DMS114 treated with DMSO at 0.1 percent for 48 hours (cell line): Measurements from ENCODE around the gene ARHGAP20.

Experiments used
- DNase-seq: peaks from one replicate; lab custom pipeline; 2025; ENCODE audit not compliant: unreplicated experiment; lab: John Stamatoyannopoulos, UW

ARHGAP20 gene

DNA sequence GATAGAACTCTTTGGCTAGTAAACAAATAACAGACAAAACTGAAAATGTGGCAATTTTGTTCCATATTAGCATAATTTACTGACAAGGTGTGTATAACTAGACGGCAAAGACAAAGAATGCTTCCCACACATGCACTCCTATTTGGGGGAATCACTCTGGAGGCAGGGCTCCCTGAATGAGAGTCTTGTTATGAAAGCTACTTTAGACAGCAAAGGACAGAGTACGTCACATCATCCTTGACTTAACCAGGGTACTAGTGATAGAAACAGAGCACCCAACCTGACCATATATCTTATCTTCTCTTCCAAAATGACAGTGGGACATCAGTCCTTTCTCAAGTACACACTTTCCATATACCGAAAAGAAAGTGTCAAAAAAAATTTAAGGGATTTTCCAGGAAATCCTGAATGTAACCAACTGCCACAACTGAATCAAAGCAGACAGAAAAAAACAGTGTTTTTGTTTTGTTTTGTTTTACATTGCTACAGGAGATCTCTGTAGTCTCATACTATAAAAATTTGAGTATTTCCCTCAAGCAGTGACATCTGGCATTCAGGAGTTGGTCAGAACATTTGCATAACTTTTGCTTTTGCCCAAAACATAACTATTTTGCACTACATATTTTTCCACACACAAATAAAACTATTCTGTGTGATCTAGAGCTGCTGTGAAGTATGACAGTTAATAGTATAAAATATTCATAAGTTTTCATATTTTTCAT, 98.9 kb downstream of the ARHGAP20 start:
- no peak for DNase-seq

DNA sequence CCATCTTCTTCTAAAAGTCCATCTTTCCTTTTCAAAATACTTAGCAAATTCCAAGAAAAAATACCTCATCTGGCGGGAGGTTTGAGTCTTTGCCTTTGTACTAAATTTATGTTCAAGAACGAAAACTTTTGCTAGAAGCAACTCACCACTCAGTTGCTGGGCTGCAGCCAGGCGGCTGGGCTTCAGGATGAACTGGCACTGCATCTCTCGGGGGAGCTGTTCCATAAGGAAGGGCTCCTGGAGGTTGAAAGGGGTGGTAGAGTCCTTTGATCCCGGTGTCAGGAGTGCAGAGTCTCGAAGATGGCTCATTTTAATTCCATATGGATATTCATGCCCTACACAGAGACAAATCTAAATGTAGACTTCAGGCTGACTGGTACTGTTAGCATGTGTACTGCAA, 105.8 kb downstream of the ARHGAP20 start:
- no peak for DNase-seq

DNA sequence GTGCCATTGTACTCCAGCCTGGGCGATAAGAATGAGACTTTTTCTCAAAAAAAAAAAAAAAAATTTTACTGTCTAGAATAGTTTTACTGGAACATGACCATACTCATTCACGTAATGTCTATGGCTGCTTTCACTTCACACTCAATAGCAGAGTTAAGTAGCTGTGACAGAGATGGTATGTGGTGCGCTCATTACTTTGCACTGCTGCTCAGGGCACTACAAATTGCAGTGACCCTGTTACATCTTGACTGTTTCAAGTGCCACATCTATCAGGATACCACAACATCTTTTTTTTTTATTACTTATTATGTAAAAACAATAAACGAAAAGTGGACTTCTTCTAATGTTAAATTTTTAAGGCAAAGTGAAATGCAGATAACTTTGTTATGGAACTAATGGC, 110.3 kb downstream of the ARHGAP20 start:
- DNase-seq, result no peak

GRCh38 chr11:110600322-110600721, 111.9 kb downstream of the ARHGAP20 start:
- DNase-seq, result no peak

DNA sequence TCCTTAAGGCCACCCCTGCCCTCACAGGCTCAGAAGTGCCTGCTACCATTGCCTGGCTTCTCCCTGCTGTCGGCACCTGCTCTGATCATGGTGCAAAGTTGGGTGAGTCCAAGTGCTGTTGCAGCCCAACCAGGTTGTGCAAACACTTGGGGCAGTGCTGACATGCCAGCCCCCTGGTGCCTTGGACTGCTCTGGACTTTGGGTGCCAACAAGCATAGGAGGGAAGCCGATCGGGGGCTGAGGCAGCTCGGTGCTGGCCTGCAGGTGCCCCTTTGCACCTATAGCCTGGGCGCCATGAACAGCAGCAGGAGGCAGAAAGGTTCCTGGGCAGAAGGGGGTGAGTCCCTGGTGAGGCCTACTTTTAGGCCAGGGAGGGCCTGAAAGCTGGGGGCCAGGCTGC, 113.0 kb downstream of the ARHGAP20 start:
- no peak for DNase-seq

DNA sequence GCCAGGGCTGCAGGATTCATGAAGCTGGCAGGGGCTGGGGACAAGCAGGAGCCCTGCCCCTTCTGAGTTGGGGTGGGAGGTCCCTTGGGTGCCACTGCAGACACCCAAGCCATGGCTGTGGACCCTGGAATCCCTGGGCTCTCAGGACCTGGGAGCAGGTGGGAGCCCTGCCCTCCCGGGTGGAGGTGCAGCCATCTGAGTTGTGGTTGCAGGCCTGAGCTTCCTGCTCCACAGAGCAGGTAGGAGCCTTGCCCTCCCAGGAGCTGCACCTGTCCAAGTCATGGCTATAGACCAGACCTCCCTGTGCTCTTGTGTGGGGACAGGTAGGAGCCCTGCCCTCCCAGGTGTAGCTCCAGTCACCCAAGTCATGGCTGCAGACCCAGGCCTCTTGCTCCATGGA, 113.5 kb downstream of the ARHGAP20 start:
- DNase-seq, result no peak

GRCh38 chr11:110587972-110588371, 124.3 kb downstream of the ARHGAP20 start:
- no peak for DNase-seq

DNA sequence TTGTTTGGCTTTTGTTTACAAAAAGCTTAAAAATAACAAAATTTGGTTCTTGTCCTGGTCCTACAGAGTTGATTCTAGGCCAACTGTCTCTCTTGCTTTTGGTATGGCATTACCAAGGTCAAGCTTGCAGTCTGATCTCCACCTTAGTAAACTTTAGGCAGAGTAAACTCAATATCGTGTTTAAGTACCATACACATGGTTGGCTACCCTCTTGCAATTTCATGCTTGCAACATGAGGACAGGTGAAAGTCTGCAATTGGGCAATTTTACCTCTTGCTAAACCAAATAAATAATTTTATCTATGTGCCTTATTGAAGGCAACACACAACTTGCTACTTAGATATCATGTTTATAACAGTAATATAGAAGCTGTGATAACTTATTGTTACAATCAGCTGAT, 125.1 kb downstream of the ARHGAP20 start:
- no peak for DNase-seq

DNA sequence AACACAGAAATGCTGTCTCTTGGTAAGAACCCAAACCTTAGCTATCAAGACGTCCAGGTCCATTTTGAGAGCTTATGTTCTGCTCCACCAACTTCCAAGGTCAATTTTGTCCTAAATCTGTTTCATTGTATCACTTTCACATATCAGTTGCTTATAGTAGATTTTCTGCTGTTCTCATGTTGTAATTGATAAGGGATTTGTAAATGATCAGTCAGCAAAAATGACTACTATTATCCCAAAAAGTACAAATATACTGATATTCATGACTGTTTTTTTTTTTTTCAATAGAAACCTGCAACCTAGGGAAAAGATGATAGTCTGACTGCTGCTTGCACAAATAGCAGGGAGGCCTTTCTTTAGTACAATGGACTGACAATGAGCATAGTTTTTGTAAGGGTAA, 128.1 kb downstream of the ARHGAP20 start:
- no peak for DNase-seq

GRCh38 chr11:110582728-110583432, 129.4 kb downstream of the ARHGAP20 start:
- no peak for DNase-seq

GRCh38 chr11:110580571-110580970, 131.7 kb downstream of the ARHGAP20 start:
- DNase-seq, result no peak

- DNase-seq, result no peak
Measured at GRCh38 chr11:110573411-110573810, 138.8 kb downstream of the ARHGAP20 start.

DNA sequence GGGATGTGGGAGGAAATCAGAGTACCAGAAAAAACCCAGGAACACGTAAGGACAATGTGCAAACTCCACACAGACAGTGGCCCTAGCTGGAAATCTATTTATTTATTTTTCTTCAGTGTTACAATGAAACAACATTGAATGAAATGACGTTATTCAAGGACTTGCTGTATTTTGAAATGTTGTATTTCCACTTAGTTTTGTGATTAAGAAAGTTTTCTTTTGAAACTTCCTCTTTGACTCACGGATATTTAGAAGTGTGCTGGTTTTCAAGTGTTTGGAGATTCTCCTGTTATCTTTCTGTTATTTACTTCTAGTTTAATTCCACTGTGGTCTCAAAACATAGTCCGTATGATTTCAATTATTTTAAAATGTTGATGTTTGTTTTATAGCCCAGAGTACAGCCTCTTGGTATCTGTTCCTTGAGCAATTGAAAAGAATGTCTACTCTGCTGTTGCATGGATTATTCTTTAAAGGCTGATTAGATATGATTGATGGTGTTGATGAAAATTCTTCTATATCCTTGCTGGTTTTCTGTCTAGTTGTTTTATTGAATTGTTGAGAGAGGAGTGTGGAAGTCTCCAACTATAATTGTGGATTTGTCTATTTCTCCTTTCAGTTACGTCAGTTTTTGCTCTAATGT, 141.0 kb downstream of the ARHGAP20 start:
- no peak for DNase-seq

DNA sequence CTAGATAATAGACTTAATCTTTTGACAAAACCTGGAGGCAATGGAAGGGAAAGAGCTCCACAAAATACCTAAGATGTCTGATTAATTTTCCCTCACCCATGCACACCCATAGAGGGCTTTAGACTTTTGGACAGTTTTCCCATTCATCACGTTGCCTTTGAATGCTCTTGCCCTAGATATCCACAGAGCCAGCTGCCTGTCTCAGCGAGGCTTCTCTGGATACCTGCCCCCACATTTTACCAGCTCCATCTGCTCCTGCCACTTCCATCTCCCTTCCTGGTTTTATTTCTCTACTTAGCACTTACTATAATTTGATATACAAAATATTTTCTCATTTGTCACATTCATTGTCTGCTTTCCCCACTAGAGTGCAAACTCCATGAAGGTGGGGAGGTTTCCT, 145.7 kb downstream of the ARHGAP20 start:
- no peak for DNase-seq

- no peak for DNase-seq
Measured at GRCh38 chr11:110565357-110566336, 146.6 kb downstream of the ARHGAP20 start.

DNA sequence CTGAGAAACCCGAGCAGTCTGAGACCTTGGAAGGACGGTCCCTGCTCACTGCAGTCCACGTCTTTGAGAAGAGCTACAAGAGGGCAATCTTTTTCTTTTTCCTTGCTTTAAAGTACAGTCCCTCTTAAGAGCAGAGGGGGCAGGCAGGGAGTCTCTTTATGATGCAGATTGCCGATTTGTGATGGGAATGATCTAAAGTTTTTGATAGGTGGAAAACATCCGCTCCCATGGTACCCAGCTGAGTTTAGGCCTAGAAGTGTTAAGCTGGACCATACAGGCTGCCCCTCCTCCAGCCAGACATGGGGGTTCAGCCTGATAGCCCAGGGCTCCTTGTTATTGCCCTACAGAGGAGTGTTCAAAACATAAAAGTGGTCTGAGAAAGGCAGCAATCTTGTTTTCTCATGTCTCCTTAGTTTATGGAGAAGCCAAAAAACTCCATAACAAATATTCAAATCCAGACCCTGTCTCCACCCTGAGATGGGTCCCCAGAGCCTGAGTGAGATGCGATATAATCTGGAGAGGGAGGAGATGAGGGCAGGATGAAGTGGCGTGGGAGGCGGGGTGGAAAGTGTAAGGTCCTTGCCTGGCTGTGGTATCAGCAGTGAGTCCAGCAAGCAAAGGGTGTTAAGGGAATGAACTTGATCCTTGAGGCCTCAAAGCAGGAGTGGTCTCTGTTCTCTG, 147.4 kb downstream of the ARHGAP20 start:
- DNase-seq, result no peak

DNA sequence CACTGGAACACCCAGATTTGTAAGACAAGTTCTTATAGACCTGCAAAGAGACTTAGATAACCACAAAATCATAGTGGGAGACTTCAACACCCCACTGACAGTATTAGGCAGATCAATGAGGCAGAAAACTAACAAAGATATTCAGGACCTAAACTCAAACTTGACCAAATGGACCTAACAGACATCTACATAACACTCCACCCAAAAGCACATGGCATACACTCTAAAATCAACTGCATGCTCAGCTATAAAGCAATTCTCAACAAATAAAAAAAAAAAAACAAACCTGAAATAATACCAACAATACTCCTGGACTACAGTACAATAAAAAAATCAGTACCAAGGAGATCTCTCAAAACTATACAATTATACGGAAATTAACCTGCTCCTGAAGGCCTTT, 167.5 kb downstream of the ARHGAP20 start:
- no peak for DNase-seq

- DNase-seq, result no peak
Measured at GRCh38 chr11:110538154-110538553, 174.1 kb downstream of the ARHGAP20 start.

GRCh38 chr11:110530900-110531741, 181.1 kb downstream of the ARHGAP20 start:
- DNase-seq, result no peak

- DNase-seq, result no peak
Measured at GRCh38 chr11:110529043-110529442, 183.2 kb downstream of the ARHGAP20 start.
